Measurements from ENCODE around the gene NLRC5.
A peak's percentile ranks its signal among the peaks of the same experiment; 100 is the strongest.
"Not testable (repeated sequence)": the region's sequence is repeated elsewhere in the genome, so short reads cannot be mapped to it uniquely, and the experiment has no call there.

The NLRC5 gene

DNA sequence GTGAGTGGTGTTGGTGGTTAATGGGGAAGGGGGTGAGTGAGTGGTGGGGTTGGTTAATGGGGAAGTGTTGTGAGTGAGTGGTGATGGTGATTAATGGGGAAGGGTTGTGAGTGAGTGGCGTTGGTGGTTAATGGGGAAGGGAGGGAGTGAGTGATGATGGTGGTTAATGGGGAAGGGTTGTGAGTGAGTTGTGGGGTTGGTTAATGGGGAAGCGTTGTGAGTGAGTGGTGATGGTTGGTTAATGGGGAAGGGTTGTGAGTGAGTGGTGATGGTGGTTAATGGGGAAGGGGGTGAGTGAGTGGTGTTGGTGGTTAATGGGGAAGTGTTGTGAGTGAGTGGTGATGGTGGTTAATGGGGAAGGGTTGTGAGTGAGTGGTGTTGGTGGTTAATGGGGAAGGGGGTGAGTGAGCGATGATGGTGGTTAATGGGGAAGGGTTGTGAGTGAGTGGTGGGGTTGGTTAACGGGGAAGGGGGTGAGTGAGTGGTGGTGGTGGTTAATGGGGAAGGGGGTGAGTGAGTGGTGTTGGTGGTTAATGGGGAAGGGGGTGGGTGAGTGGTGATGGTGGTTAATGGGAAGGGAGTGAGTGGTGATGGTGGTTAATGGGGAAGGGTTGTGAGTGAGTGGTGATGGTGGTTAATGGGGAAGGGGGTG is 81.8 kb downstream of the NLRC5 start:
- DNase-seq = not testable (repeated sequence)

DNA sequence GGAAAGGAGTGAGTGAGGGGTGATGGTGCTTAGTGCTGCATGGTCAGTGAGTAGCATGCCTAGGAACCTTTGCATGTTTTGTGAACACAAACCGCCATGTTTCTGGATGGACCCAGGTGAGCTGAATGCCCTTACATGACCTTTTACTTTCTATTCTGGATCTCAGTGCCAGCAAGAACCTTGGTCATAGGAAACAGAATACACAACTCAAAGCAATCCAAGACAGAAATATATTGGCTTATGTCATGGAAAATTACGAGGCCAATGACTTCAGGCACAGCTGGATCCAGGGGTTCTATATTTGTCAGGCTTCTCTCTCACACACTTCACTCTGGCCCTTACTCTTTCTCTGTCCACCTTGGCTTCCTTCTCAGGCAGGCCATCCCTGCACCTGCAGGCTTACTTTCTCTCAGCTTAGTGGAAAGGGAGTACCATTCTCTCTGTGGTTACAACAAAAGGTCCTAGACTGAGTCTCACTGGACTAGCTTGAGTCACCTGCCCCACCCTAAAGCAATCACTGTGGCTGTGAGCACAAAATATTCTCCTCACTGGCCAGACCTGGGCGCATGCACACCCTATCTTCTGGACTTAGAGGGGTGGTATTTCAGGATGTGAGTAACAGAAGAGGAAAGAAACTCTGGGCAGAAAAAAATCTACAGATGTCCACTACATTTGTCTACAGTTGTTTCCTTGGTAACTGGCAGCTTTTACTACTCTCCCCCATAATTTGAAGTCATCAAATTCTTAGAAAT is 82.7 kb downstream of the NLRC5 start:
- no peak for DNase-seq

DNA sequence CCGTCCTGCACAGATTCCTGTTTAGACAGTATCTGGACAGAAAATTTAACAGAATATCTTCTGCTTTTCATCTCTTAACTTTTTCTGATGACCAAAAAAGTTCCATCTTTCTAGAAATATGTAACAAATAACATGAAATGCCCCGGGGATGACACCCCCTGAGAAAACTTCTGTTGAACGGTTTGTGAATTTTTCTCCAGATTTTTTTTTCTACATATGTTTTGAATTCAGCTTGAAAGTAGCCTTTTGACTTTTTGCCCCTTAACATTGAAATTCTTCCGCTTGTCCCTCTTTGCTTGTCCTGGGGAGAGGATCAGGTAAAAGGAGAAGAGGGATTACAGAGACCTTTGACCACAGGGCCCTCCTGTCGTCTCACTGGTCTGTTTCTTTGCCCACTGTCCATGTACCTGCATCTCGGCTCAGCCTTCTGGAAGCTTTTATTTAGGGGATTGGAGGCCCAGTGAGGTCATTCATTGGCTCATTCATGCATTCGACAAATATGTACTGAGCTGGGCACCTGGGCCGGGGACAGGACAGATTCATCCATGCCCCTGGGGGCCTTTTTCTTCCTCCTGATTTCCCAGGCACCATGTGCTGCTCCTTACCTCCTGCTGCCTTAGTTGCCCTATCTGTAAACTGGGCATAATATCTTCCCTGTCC is 83.4 kb downstream of the NLRC5 start:
- no peak for DNase-seq

DNA sequence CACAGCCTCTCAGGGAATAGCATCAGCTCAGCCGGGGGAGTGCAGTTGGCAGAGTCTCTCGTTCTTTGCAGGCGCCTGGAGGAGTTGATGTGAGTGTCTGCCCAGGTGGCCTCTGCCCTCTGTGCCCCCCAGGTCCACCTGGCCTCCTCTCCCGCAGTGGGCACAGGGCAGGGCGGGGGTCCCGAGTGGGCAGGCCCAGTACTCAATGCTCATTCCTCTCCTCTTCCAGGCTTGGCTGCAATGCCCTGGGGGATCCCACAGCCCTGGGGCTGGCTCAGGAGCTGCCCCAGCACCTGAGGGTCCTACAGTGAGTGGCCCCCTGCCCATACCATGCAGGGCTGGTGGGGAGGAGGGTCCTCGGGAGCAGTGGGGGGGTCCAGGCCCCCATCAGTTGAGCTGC is 88.4 kb downstream of the NLRC5 start:
- DNase-seq = no peak

DNA sequence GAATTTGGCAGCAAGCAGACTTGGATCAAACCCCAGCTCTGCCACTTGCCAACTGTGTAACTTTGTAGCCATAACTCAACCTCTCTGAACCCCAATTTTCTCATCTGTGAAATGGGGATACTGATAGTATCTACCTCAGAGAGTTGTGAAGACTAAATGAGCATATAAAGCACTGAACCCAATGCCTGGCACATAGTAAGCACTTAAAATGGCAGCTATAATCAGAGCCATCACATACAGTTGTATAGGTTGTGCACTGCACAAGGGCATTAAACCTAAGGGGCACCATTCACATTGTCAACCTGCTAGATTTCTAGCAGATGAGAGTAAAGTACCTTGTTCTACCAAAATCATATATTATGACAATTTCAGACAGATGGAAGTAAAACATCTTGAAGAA is 92.4 kb downstream of the NLRC5 start:
- no peak for DNase-seq

DNA sequence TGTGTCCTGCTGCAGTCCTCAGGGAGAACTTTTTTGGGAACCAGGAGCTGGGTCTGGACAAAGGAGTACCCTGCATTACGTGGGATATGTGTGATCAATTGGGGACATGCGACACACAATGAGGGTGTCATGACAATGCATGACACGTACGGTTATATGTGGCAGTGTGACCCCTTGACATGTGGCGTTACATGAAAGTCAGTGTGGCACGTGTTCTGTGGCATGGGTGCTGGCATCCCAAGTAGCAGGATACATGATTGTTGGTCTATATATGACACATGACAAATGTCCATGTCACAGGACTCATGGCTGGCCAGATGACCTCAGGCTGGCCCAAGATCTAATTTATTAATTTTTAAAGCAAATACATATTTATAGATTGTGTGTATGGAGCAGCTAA is 93.3 kb downstream of the NLRC5 start:
- no peak for DNase-seq

DNA sequence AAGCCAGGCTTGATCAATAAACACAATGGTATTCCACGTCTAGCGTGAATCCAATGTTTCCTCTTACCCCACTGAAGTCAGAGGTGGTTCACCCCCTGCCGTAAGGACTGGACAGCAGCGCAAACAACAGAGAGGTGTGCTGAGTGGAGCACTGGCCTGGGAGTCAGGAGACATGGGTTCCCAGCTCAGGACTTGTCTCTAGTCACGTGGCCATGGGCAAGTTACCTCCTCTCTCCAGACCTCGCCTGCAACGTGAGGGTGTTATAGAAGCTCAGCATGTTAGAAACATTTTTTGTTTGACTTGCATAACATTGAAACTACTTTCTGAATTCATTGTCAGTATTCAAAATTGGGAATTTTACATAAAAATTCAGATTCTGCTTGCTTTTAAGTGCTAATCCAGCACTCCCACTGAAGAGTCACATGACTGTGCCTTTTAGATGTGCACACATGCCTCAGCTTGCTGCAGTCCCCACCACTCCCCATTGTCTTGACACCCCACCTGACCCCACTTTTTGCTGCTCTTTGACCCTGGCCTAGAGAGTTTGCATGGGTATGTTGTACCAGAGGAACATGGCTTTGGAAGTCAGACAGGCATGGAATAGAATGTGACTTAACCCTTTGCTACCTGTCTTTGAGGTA is 94.2 kb downstream of the NLRC5 start:
- DNase-seq = peak in 7 of 56 donors; percentile 15 to 54 (median 29)

DNA sequence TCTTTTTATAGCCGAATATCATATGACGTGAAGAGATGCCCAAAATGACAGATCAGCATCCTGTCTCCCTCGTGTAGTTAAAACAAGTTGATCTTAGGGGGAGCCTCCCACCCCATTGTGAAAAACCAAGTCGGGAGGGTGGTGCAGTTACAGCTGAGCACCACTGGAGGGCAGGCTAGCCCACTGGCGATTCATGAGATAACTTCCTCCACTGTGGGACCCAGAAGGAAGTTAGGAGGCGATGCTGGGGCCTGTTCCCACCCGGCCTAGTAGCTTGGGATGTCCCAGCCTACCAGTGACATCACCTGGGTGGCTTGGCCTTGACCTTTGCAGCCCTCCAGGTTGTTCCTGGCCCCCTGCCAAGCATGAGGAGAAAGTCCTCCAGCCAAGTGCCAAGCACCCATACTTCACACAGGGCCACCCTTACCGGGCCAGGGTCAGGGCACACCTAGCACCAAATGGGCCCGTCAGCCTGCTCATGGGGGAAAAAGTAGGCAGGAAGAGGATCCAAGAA is 95.0 kb downstream of the NLRC5 start:
- peak in 48 of 56 donors; percentile 20 to 85 (median 61) for DNase-seq

DNA sequence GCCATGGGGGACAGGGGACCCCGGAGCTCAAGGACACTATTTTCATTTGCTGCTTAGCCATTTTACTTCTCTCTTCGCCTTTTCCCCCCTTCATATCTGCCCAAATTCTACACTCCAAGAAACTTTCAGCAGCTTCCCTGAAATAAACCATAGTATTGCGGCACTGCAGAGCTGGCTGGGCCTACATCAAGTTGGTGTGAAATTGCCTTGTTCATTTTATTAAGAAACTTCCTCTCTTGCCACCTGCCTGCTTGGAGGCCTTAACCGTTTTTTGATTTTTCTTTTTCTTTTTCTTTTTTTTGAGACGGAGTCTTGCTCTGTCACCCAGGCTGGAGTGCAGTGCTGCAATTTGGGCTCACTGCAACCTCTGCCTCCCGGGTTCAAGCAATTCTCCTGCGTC is 95.6 kb downstream of the NLRC5 start:
- no peak for DNase-seq

DNA sequence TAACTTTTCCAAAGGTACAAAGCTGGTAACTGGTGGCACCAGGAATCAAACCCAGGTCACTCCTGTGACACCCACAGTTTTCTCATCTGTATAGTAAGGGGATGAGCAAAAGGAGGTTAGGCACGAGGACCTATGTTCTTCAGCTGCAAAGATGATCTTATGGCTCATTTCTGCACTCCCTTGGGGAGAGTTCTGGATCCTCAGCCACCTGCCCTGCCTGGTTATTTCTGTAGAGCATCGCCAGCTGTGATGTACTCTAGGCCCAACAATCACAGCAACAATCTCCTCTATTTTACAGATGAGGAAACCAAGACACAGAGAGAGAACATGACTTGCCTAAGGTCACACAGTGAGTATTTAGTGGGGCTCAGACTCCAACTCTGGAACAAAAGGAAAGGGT is 97.6 kb downstream of the NLRC5 start:
- no peak for DNase-seq

DNA sequence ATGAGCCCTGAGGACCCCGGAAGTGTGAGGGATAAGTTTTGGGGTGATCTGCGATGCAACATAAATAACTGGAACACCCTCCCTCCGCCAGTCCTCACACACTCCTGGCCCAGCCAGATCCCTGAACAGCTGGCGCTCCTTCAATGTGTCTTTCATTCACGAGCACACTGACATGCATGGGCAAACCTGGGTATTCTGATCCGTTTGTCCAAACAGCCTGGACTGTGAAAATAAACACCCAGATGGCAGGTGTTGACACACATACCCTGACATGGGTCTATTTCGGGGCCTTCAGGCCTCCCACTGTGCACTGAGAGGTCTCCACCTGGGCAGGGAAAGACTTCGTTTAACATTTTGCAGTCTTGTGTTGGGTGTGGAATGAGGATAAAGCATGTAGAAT is 100.0 kb downstream of the NLRC5 start:
- no peak for DNase-seq

DNA sequence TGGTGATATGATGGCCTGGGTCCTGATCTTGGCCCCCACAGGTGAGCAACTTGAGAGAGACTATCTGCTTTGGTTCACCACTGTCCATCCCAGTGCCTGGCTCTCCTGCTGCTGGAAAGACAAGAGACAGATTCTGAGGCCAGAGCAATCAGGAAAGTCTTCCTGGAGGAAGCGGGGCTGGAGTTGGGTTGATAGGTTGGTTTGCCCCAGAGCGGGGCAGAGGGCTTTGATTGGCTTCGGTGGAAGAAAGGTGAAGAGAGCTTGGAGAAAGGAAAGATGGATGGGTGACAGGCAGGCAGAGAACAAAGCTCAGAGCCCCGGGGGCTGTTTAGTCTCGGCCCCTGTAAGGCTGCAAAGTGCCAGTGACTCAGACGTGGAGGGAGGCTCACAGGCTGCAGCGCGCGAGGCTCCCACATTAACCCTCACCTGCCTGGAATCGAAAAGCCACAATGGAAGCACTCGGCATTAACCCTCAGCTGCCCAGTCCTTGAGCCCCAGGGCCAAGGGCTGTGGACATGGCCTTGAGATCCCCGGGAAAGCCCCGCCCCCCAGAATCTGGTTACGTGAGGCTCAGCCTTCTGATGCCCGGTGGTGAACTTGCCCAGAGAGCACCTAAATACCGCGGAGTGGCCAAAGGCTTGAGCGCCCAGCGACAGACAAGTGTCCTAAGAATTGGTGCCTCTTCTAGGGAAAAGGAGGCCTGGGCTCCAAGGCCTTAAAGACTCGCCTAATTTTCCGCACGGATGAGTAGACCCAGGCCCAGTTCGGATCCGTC is 102.0 kb downstream of the NLRC5 start:
- DNase-seq = peak in 28 of 56 donors; percentile 13 to 74 (median 40)

DNA sequence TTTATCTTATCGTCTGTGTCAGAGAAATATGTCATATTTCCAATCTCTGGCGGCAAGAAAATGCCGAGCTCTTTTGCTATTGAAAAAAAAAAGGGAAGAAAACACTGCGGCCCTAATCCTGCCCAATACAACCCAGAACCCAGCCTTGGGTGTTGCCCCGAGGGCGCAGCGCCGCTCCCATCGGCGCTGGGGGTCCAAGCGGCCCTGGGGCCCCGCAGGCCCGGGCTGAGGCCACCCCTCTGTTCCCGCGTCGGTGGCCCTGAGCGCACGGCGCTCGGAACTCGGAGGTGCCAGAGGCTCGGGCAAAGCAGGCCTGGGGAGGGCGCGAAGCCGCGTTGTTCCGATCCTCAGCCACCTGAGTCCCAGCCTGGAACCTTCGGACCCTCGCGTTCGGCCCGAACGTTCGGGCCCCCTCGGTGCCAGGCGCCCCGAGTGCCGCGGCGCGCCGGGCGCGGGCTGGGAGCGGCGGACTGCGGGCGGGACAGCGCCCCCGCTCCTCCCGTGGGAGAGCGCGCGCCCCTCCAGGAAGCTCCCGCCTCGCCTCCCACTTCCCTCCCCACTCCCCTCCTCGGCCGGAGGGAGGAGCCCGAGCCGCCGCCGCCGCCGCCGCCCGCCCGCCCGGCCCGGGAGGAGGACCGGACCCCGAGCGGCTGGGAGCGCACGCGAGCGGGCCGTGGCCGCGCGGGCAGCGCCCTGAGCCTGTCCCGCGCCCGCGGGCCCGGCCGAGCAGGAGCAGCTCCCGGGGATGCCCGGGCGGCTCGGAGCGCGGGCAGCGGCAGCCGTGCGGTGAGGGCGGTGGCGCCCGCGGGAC is 102.8 kb downstream of the NLRC5 start, which contains the start of gene CPNE2:
TSS of gene CPNE2 (plus strand) at position 609 of the 811 bp plus-strand sequence. CDS start 18,160 bp downstream, outside the sequence.
- peak in 52 of 56 donors; percentile 18 to 84 (median 67) for DNase-seq

DNA sequence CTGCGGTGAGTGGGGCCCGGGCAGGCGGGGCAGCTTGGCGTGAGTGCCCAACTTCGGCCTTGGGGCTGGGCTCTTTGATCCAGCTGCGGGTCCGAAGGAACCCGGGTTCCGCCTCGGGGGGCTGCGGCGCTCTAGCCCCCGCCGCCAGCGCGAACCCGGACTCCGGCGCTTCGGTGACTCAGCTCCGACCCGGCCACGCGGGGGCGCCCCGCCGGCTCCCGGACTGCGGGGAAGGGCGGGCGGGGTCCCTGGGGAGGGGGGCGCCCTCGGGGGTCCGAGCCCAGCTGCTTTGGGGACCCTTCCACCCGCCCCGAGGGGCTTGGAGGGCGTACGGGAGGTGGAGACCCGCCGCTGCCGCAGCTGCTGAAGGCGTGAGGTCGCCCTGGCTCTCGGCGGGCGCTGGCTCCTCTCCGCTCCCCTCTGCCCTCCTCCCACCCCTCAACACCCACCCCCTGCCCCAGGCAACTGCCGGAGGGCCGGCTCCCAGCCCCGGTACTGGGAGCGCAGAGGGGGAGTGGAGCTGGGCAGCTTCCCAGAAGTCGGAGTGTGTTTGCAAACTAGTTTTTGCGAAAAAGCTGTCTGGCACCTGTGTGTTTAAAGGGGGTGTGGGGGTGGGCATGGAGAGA is 103.5 kb downstream of the NLRC5 start:
- DNase-seq = peak in 30 of 56 donors; percentile 9 to 75 (median 53)

DNA sequence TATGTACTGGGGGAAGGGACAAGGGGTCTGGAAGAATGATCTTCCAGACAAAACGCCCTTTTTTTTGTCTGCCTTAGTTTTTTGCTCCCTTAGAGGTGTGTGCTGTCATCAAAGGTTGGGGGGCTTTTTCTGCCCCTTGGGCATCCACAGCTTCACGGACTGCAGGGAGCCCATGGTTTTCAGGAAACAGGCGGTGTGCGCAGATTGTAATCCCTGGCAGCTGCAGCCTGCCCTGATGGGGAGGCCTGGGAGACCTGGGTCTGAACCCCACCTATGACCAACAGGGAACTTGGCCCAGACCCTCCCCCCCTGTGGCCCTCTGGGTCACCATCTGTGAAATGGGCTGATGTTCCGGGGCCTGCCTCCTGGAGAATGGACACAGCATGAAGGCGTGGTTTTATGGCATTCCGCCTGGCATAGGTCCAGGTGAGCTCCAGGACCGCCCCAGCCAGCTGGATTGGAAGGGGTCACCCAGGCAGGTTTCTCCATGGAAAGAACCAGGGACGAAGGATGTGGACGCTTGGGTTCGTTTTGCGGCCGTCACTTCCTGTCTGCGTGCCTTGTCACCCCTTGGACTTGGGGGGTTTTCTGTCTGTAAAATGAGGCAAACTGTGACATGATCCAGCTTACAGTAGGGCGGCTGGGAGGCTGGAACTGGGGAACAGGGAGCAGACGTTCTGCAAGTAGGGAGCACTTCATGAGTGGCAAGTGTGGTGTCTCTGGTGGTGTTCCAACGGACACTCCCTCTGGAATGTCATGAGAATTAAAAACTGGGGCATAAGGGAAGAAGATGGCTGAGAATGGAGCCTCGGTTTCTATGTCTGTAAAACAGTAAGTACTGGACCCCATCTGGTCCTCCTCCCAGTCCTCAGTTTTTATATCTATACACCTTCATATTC is 104.6 kb downstream of the NLRC5 start:
- DNase-seq = peak in 2 of 56 donors; percentile 10 to 25

DNA sequence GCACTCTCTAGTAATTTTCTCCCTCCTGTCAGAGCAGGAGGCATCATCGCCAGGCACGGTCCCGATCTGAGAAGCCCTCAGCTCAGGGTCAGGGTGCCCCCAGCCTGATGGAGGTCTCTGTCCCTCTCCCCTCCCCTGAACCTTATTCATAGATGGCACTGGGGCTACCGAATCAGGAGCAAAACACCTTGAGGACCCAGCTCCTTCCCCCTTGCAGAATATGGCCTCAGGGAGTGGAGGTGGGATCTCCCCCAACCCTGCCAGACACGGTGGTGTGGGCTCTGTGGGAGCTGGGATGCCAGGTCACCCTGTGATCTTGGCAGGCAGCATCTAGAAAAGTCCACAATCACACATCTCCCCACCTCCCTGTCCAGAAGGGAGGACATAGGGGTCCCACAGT is 105.6 kb downstream of the NLRC5 start:
- DNase-seq = no peak

DNA sequence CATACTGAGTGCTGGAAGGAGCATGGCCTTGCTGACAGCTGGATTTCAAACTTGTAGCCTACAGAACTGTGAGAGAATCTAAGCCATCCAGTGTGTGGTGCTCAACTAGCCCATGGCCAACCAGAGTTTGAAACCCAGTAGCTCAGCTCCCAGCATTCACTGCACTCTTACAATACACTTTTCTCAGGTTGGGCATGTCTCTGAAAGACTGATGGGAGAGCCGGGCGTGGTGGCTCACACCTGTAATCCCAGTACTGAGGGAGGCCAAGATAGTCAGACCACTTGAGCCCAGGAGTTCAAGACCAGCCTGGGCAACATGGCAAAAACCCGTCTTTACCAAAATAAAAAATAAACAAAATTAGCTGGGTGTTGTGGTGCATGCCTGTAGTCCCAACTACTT is 106.8 kb downstream of the NLRC5 start:
- DNase-seq = no peak

DNA sequence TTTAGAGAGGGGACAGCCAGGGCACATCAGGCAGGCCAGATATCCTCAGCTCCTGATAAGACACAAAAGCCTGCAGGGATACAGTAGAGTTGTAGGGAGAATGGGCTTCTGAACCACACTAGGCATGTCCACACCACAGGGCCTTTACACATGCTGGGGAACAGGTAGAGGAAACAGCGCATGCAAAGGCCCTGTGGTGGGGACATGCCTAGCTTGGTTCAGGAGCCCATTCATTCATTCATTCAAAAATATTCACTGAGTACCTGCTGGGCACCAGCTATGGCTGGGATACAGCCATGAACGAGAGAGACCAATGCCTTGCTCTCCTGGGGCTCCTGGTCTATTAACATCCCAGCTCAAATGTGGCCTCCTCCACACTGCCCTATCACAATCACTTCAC is 107.4 kb downstream of the NLRC5 start:
- DNase-seq = no peak

Measured in nucleus accumbens (tissue), 56 donors.